DMS153 (cell line): Measurements from ENCODE around the gene HOXD11.

Experiments used
- DNase-seq: peaks from one replicate; lab custom pipeline; 2025; lab: John Stamatoyannopoulos, UW

The HOXD11 gene

DNA sequence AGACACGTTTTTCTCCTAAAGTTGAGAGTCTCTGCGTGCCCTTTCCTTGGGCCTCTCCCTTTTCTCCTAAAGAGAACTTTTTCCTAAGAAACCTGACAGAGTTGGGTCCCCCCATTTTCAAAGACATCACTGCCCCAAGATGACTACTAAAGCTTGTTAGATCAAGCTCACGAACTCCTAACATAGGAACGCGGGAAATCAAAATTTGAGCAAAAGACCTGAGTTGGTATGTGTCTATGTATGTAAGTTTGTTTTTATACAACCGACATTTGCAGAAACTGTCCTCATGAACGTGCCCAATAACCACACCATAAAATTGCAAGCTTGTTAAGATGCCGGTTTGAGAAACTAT, 13.2 kb upstream of the HOXD11 start:
- DNase-seq = no peak

DNA sequence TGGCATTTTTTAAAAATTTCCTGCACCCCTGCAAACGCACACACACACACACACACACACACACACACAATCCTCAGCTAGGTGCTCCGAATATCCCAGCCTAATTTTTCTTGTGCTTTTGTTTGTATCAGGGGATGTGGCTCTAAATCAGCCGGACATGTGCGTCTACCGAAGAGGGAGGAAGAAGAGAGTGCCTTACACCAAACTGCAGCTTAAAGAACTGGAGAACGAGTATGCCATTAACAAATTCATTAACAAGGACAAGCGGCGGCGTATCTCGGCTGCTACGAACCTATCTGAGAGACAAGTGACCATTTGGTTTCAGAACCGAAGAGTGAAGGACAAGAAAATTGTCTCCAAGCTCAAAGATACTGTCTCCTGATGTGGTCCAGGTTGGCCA, 12.7 kb upstream of the HOXD11 start:
- DNase-seq = no peak

DNA sequence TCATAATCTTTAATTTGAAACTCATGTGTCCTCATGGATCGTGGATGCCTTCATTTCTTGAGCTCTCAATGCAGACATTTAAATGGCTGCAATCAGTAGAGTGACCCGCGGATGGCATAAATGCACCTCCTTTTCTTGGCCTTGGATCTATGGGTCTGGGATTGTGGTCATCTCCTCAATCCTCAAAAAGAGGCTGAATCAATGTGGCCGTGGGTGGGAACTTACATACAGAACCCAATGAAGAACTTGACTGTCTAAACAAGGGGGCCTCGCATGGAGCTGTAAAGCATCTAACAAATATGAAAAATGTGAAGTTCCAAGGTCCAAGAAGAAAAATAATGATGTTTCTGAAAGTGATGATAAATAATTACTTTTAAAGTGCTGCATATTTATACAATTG, 11.7 kb upstream of the HOXD11 start:
- no peak for DNase-seq

DNA sequence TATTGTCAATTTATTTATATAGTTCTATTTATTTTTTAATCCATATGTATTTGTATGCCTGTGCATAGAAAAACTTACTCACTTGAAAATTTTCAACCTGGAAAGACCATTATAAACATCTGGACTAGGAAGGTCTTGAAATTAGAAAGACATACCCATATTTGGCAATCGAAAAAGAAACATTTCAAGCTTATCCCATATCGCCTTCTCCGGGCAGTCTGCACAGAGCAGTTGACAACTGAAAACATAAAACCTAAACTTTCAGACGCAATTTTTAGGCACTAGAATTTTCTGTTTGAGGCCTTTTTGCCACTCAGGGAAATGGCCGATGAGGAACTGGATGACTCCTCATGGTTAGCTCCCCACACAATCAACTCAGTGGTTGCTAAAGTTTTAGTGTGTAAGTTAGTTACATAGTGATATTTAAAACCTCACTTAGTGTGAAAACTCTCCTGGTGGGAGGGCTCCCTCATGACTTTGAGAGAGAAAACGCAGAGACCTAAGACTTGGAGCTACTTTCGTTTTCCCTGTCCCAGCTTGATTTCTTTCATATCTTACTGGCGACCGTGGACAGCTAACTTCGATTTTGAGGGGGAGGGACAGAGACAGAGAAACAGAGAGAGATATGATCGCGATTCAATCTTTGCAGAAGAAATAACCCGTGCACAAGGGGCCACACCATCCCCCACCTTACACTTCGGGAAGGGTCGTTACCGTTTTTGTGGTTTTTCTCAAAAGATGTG, 10.7 kb upstream of the HOXD11 start:
- DNase-seq = no peak

DNA sequence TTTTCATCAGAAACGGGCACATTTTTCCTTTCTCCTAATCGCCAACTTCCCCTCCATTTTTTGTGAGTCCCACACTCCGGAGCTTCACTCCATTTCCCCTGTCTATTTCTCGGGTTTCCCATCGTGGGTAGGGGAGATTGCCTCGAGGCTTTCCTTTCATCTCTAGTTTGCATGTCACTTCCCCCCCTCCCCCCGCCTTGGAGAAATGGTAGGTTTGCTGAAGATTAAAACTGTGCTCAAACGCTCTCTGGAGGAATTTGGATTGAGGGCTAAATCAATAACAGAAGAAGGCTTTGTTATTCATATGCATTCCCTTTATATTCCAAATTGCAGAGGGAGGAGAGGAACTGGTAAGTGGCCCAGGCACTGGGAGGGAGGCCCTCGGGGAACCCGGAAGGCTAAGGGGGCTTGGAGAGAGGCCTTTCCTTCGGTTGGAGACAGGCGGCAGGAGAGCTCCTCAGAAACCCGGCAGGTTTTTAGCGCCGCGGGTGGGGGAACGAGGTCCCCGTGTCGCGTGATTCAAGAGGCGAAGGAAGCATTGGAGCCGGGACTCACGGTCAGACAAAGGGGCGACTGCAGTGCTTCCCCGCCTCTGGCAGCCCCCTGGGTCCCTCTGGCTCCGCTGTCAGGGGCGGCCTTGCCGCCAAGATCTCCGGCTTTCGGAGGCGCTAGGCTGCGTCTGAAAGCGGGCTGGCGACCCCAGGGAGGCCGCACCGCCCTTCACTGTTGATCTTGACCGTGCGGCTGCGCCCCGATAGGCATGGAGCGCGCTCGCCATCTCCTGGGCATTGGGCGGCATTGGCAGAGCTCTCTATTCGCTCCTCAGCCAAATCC, 9.9 kb upstream of the HOXD11 start:
- peak; percentile 82 for DNase-seq

DNA sequence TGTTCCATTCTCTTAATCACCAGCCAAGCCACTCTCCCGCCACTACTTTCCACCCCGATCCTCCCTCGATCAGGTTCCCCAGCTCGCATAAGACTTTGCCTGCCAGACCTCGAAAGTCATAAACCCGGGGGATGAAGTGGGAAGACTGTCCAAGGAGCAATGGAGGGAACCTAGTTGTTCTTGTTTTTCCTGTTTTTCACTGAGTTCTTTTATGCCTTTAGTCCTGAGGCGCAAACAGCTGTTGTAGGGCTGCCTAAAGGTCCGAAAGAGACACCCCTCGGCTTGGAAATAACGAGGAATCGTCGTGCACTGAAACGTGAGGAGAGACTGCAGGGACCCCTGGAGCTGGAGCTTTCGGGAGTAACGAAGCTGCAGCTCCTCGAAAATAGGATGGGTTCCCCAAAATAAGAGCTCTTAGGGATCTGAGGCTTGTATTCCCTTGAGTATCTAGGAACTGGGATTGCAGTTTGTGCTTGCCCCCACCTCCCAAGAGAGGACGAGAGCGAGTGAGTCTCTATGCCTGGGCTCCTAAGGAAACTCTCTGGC, 9.2 kb upstream of the HOXD11 start:
- DNase-seq = no peak

DNA sequence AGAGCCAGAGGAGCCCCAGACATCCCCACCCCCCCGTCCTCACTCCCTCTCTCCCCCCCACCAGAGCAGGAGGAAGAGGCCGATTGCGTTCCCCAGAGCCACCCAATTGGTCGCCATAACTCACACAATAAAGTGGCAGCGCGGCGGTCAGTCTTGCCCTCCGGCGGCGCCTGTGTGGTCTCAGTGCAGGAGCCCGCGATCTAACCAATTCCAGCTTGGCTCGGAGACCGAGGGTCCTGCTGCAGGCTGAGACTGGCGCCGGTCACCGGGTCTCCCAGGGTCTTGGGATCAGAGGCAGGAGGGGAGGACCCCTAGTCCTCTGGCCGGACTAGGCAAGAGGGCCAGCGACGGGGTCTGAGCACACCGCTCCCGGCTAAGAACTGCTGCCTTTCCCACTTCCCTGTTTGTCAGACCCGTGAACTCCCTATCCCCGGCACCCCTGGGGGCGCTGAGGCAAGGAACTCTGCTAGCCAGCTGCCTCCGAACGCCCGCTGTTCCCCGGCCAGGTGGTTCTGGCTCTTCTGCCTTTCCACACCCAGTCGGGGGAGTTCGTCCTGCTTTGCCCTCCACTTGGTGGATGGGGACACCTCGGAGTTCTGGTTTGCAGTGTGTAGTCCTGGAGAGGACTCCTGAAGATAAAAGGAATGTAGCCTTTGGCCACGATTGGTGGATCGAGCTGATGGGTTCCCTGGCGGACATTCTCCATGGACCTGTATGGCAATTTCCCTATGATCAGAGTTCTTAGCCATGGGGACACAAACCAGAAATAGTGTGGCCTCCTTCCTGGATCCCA, 8.5 kb upstream of the HOXD11 start:
- DNase-seq = no peak

DNA sequence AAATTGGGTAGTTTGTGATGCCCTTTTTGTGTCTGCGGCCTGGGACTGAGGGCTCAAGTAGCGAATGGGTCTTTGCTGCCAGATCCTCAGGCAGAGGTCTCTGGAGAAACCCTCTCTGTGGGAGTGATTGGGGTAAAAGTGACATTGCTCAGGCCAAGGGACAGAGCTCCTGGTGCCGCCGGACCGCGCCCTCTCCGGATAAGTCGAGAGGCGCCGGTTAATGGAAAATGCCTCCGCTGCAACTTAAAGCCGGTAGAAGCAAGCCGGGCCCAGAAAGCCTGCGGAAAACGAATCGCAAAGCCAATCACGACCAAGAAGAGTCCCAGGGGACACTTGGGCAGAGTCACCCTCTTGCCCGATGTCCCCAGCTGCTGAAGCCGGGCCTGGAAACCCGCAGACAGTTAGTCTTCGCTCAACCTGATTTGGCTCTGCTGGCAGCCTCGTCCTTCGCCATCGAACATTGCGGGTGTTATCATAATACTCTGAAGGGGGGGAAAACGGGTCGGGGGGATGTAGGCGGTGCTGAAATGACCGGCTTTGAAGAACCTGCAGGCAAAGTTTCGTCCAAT, 7.8 kb upstream of the HOXD11 start:
- no peak for DNase-seq

DNA sequence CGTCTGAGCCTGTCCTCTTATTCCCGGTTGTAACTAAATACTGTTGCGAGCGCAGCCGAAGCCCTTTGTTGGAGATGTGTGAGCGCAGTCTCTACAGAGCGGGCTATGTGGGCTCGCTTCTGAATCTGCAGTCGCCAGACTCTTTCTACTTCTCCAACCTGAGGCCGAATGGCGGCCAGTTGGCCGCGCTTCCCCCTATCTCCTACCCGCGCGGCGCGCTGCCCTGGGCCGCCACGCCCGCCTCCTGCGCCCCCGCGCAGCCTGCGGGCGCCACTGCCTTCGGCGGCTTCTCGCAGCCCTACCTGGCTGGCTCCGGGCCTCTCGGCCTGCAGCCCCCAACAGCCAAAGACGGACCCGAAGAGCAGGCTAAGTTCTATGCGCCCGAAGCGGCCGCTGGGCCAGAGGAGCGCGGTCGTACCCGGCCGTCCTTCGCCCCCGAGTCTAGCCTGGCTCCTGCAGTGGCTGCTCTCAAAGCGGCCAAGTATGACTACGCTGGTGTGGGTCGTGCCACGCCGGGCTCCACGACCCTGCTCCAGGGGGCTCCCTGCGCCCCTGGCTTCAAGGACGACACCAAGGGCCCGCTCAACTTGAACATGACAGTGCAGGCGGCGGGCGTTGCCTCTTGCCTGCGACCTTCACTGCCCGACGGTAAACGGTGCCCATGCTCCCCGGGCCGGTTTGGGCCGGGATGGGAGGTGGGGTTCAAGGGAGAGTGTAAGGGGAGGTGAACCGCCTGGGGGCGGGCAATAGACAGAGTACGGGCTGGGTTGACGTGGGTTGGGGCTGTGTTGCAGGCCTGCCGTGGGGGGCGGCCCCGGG, 7.1 kb upstream of the HOXD11 start, which contains the start of gene HOXD12:
Gene HOXD12, plus strand, starts transcription at position 68 of the 819 bp plus-strand sequence. Its CDS starts 7 bp downstream, at position 75.
- no peak for DNase-seq

DNA sequence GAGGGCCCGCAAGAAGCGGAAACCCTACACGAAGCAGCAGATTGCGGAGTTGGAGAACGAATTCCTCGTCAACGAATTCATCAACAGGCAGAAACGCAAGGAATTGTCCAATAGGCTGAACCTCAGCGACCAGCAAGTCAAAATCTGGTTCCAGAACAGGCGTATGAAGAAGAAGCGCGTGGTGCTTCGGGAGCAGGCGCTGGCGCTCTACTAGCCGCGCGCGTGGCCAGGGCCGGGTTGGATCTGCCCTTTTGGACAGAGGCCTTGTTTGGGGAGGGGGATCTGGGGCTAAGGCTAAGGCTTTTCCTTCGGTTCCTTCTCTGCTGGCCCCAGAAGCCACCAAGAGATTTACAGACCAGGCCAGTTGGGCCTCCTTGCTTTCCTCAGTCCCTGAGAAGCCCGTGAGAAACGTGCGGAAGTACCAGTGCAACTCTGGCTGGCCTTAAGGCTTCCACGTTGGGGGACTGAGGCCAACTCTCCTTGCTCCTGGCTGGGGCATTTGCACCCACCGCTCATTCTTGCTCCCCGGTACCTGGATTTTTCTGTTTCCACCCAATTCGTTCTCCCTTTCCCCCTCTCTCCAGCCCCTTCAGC, 6.4 kb upstream of the HOXD11 start:
- no peak for DNase-seq

DNA sequence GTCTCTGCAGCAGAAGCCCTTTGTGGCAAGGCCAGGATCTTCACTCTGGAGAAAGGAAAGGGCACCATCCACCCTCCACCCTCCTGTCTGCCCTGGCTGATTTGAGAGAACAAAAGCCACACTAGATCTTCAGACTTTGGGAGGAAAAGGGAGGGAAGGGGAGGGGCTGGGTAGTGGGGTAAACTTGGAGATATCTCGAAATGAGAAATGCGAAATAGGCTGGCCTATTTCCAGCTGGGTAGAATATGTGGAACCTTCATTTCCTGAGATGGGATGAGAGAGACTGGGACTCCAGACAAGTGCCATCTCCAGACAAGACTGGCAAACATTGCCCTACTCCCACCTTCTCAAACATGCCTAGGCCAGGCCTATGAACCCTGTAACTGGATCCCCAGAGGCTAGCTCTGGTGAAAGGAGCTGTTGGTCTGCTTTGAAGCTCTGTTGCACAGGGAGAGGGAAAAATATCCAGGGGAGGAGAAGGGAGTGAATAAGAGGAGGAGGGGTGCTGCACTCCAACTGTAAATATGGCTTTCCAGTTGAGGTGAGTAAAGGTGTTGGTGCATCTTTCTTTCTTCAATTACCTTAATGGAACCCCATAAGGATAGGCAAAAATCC, 5.8 kb upstream of the HOXD11 start:
- DNase-seq = no peak

DNA sequence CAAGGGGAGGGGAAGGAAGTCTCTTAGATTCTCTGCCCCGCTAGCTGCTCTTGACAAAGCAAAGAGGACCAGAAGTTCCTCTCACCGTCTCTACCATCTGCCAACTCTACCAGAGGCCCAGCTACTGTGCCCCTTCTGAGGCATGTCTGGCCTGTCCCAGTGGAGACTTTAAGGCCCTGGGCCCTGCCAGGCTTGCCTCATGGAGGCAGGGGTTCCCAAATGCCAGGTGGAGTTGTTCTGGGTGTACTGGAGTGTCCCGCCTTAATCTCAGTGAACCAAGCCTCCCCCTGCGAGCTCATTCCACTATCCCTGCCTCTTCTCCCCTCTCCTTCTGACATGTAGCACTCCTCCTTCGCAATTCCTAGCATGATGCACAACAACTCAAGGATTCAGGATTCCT, 5.2 kb upstream of the HOXD11 start:
- DNase-seq = no peak

DNA sequence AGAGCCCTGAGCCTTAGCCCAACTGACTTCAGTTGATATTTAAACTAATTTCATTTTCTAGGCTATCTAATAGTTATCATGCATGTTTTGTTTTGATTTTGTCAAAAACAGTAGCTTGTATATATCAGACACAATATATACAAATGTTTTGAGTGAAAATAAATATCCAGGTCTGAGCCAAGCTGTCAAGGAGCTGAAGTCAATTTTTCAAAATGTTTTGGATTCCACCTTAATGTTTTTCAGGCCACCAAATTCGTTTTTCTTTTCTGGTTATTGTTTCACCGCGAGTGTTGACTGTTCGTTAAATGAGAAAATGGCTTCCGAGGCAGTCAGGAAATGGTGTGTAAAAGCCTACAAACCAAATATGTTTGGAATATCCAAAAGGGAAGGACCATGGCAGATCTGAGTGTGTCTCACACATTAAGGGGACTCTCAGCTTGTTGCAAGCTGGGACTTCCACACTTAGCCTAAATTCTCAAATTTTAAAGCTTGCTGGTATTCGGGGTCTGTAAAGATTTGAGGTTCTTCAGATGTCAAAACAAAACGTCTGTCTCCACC, 4.7 kb upstream of the HOXD11 start:
- DNase-seq = no peak

DNA sequence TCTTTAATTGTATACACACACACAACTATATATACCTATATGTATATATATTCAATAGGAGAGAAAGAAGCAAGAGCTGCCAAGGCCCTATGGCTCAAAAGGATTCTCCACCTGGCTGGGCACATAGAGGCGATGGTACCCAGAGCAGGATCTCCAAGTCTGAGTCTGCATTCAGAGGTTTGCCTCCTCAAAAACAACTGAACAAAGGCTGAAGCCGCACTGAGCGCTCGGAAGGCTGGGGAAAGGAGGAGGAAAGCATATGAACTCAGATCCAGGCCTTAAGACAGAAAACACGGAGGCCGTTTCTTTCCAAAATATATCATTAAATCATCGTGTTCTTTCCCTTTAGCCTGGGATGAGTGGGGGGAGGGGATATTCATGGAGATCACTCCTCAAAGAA, 3.9 kb upstream of the HOXD11 start:
- no peak for DNase-seq

DNA sequence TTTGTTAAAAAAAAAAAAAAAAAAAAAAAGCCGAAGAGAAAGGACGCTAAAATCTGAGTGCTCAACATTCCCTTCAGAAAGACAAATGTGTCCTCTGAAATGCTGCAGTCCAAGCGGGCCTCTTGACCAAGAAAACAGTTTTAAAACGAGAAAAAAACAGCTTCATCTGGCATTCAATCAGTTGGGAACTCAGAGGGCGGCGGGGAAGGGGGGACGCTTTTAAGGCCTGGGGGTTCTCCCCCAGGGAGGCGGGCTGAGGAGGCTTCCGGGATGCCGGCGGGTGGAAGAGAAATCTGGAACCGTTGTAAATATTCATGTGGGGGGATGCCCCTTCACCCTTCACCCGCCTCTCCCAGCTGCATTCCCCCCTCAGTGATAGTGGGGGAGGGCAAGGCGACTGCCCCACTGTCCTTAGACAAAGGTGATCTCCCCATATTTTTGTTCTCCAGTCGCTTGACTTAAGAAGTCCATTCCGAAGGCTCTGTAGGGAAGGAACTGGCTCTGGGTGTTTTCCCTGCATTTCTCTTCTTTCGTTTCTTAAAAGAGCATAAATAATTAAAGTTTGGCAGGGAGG, 3.3 kb upstream of the HOXD11 start:
- no peak for DNase-seq

DNA sequence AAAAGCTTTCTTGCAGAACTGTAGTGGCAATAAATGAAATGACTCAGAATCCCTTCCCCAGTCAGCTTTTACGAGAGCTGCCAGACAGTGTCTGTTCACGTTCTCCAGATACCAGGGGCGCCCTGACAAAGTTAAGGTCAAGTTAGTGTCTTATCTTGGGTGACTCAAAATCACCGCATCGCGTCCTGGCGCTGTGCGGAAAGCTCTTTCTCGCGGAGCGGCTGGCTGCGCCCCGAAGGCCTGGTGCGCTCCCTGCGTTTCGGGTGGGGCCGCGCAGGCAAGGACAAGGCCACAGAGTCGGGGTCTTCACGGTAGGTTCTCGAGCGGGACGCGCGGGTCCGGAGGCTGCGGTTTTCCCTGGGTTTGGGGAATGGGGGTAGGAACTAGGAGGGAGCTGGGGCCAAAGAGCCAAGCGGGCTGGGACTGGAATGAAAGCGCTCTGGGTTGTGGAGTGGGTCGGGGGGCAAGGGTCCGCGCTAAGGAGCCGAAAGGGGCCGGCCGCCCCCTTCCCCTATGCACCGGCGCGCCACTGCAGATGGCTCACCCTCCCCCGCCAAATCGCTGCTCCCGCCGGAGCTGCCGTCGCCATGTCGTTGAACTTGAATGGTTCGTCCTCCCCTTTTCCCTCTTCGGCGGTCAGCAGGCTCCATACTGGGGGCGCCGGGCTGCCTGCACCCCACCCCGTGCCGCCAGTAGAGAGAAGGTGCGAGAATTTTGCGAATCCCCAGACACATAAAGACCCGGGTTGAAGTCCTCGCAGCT, 2.6 kb upstream of the HOXD11 start:
- DNase-seq = no peak

DNA sequence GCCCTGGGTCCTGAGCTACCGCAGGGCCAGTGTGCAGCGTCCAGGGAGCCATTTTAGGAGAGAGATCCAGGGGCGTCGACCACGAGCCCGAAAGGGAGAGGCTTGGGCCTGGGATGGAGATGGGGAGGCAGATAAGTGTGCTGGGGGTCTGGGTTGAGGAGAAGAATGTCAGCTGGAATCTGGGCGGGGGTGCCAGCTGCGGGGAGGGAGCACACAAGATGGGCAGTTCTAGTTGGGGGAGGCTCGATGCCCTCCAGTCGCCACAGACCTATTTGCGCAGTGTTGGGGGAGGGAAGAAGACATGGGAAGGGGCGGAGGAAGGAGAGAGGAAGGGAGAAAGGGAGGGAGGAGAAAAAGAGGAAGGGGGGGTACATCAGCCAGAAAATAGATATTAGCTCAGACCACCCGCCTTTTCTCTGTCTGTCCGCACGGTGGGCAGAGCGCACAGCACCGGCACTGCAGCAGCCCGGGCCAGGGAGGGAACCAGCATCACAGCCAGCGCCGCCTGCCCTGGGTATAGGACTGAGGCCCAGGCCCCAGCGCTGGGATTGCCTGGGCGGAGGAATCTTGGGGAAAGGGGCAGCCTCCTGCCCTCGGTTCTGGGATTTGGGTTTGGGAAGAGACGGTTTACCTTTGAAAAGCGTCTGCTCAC, 1.9 kb upstream of the HOXD11 start:
- DNase-seq = no peak
